ENCODE measurements around the gene SCP2.

Gene SCP2

DNA sequence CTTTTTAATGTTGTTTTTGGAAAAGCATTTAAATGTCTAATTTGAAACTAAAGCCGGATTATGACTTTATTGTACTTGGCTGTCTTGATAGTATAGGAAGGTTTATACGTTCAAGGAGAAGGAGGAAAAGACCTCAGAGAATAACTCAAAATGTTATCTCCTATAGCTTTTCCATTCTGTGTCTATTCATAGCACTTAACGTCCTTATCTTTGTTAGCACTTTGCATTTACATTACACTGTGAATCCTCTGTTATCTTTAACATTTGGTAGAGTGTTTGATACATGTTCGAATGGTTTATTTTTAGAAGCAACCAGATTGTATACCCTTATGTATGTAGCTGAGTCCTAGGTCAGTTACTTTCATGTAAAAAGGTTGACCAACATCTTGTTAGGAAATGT is 84.1 kb downstream of the SCP2 start:
- H2AK5ac ChIP-seq (ENCODE audit: low read depth, low read length): no peak overlapping the region
- H3K4me1 ChIP-seq (ENCODE audit: control insufficient read depth in 2 of 2, insufficient read depth in 1 of 2, low read depth in 1 of 2, low read length in 2 of 2): no peaks in the 10 kb centered on the region
- no peak overlapping the region for H2BK15ac ChIP-seq (ENCODE audit: low read length)
- no peak overlapping the region for H3K14ac ChIP-seq (ENCODE audit: low read length)
- no peak overlapping the region for H4K8ac ChIP-seq (ENCODE audit: low read depth, low read length)
- no peak overlapping the region for H2BK120ac ChIP-seq (ENCODE audit: low read depth, low read length)
- no peak overlapping the region for H2BK12ac ChIP-seq (ENCODE audit: low read length)
- no peak overlapping the region for H2AFZ ChIP-seq (ENCODE audit: low read length)
- H3K4ac ChIP-seq (ENCODE audit: low read length): no peak overlapping the region
- no peak overlapping the region for H3K4me3 ChIP-seq (ENCODE audit: low read length in 2 of 2)
- H4K91ac ChIP-seq (ENCODE audit: low read depth, low read length, poor library complexity): no peak overlapping the region
- H3K27ac ChIP-seq (replicated peaks; ENCODE audit: low read length): no peak overlapping the region
- no peak for DNase-seq (ENCODE audit: low spot score)
- WGBS, 2 donors (ENCODE audit: extremely low coverage in 2 of 2, insufficient read length in 2 of 2, insufficient replicate concordance in 1 of 2): no CpG with 5 or more reads among the region's 4 CpGs
- H3K36me3 ChIP-seq (replicated peaks in 1 of 2; ENCODE audit: control insufficient read depth in 2 of 2, insufficient read depth in 2 of 2, low read length in 2 of 2): no peaks in the 10 kb centered on the region
- H3K4me2 ChIP-seq (ENCODE audit: insufficient read depth, low read length, poor library complexity, severe bottlenecking): no peak overlapping the region
- no peak overlapping the region for H3K18ac ChIP-seq (ENCODE audit: low read length)
- no peak overlapping the region for H2BK5ac ChIP-seq (ENCODE audit: low read length)
- no peaks in the 10 kb centered on the region for H3K79me1 ChIP-seq (ENCODE audit: low read depth, low read length)
- H3K27me3 ChIP-seq (ENCODE audit: control insufficient read depth in 3 of 3, insufficient read depth in 3 of 3, low read depth in 1 of 3, low read length in 3 of 3): no peaks in the 10 kb centered on the region
- no peak overlapping the region for H3K9ac ChIP-seq (ENCODE audit: low read depth, low read length, poor library complexity)
- H3K9me3 ChIP-seq (replicated peaks in 1 of 2; ENCODE audit: control insufficient read depth in 2 of 2, insufficient read depth in 1 of 2, low read depth in 1 of 2, low read length in 2 of 2): no peaks in the 10 kb centered on the region
- H3K23ac ChIP-seq (ENCODE audit: low read depth, low read length, poor library complexity): no peak overlapping the region

- Histone ChIP-seq H3K79me1 (ENCODE audit: low read depth, low read length) (no peaks in the 10 kb centered on the region), H4K8ac (ENCODE audit: low read depth, low read length) (no peak overlapping the region), H3K4ac (ENCODE audit: low read length) (no peak overlapping the region), H4K91ac (ENCODE audit: low read depth, low read length, poor library complexity) (no peak overlapping the region), H3K27me3 (ENCODE audit: control insufficient read depth in 3 of 3, insufficient read depth in 3 of 3, low read depth in 1 of 3, low read length in 3 of 3) (no peaks in the 10 kb centered on the region), H2BK120ac (ENCODE audit: low read depth, low read length) (no peak overlapping the region), H2AK5ac (ENCODE audit: low read depth, low read length) (no peak overlapping the region), H3K18ac (ENCODE audit: low read length) (no peak overlapping the region), H2AFZ (ENCODE audit: low read length) (peak overlapping the region; percentile 77), H3K23ac (ENCODE audit: low read depth, low read length, poor library complexity) (no peak overlapping the region), H2BK15ac (ENCODE audit: low read length) (no peak overlapping the region), H3K4me3 (ENCODE audit: low read length in 2 of 2) (peak overlapping the region; percentile 47 to 79), H2BK5ac (ENCODE audit: low read length) (no peak overlapping the region), H3K4me1 (ENCODE audit: control insufficient read depth in 2 of 2, insufficient read depth in 1 of 2, low read depth in 1 of 2, low read length in 2 of 2) (no peaks in the 10 kb centered on the region), H3K36me3 (replicated peaks in 1 of 2; ENCODE audit: control insufficient read depth in 2 of 2, insufficient read depth in 2 of 2, low read length in 2 of 2) (no peaks in the 10 kb centered on the region), H2BK12ac (ENCODE audit: low read length) (no peak overlapping the region), H3K9ac (ENCODE audit: low read depth, low read length, poor library complexity) (no peak overlapping the region), H3K9me3 (replicated peaks in 1 of 2; ENCODE audit: control insufficient read depth in 2 of 2, insufficient read depth in 1 of 2, low read depth in 1 of 2, low read length in 2 of 2) (no peaks in the 10 kb centered on the region), H3K27ac (replicated peaks; ENCODE audit: low read length) (no peak overlapping the region), H3K4me2 (ENCODE audit: insufficient read depth, low read length, poor library complexity, severe bottlenecking) (peak overlapping the region; percentile 53), H3K14ac (ENCODE audit: low read length) (no peak overlapping the region)
- peak; percentile 65 for DNase-seq (ENCODE audit: low spot score)
- WGBS, 2 donors (ENCODE audit: extremely low coverage in 2 of 2, insufficient read length in 2 of 2, insufficient replicate concordance in 1 of 2): no CpG with 5 or more reads among the region's 9 CpGs
Observed at GRCh38 chr1:53014791-53015507, 87.9 kb downstream of the SCP2 start.

GRCh38 chr1:53015508-53015860 is 88.4 kb downstream of the SCP2 start:
- Histone ChIP-seq H4K8ac (ENCODE audit: low read depth, low read length) (no peak overlapping the region), H2BK5ac (ENCODE audit: low read length) (no peak overlapping the region), H3K9me3 (replicated peaks in 1 of 2; ENCODE audit: control insufficient read depth in 2 of 2, insufficient read depth in 1 of 2, low read depth in 1 of 2, low read length in 2 of 2) (no peaks in the 10 kb centered on the region), H3K27me3 (ENCODE audit: control insufficient read depth in 3 of 3, insufficient read depth in 3 of 3, low read depth in 1 of 3, low read length in 3 of 3) (no peaks in the 10 kb centered on the region), H3K36me3 (replicated peaks in 1 of 2; ENCODE audit: control insufficient read depth in 2 of 2, insufficient read depth in 2 of 2, low read length in 2 of 2) (no peaks in the 10 kb centered on the region), H2AFZ (ENCODE audit: low read length) (peak overlapping the region; percentile 77), H3K79me1 (ENCODE audit: low read depth, low read length) (no peaks in the 10 kb centered on the region), H3K4me1 (ENCODE audit: control insufficient read depth in 2 of 2, insufficient read depth in 1 of 2, low read depth in 1 of 2, low read length in 2 of 2) (no peaks in the 10 kb centered on the region), H2BK15ac (ENCODE audit: low read length) (no peak overlapping the region), H2BK12ac (ENCODE audit: low read length) (no peak overlapping the region), H3K27ac (replicated peaks; ENCODE audit: low read length) (no peak overlapping the region), H3K4me2 (ENCODE audit: insufficient read depth, low read length, poor library complexity, severe bottlenecking) (peak overlapping the region; percentile 53), H2BK120ac (ENCODE audit: low read depth, low read length) (no peak overlapping the region), H3K9ac (ENCODE audit: low read depth, low read length, poor library complexity) (no peak overlapping the region), H2AK5ac (ENCODE audit: low read depth, low read length) (no peak overlapping the region), H3K14ac (ENCODE audit: low read length) (no peak overlapping the region), H3K23ac (ENCODE audit: low read depth, low read length, poor library complexity) (no peak overlapping the region), H3K4me3 (ENCODE audit: low read length in 2 of 2) (peak overlapping the region; percentile 47 to 65), H3K4ac (ENCODE audit: low read length) (no peak overlapping the region), H4K91ac (ENCODE audit: low read depth, low read length, poor library complexity) (no peak overlapping the region), H3K18ac (ENCODE audit: low read length) (no peak overlapping the region)
- DNase-seq (ENCODE audit: low spot score): no peak
- no CpG with 5 or more reads among the region's 3 CpGs for WGBS, 2 donors (ENCODE audit: extremely low coverage in 2 of 2, insufficient read length in 2 of 2, insufficient replicate concordance in 1 of 2)

DNA sequence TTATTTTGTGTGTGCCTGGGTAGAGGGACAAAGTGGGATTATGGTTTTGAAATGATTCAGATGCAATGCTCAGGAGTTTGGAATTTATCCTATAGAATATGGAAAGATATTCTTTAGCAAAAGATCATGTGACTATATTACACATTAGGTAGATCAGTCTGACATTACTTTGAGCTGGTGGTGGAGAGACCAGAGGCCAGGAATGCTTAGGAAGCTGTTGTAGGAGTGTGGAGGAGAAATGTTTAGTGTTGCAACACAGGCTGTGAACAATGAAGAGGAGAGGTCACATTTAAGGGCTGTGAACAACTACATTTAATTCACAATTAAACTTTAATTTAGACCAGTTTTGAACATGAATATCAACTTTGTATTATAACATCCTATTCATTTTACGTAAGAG is 89.6 kb downstream of the SCP2 start:
- Histone ChIP-seq H4K8ac (ENCODE audit: low read depth, low read length) (no peak overlapping the region), H3K14ac (ENCODE audit: low read length) (no peak overlapping the region), H3K4me2 (ENCODE audit: insufficient read depth, low read length, poor library complexity, severe bottlenecking) (no peak overlapping the region), H2AFZ (ENCODE audit: low read length) (no peak overlapping the region), H3K18ac (ENCODE audit: low read length) (no peak overlapping the region), H3K4me1 (ENCODE audit: control insufficient read depth in 2 of 2, insufficient read depth in 1 of 2, low read depth in 1 of 2, low read length in 2 of 2) (no peaks in the 10 kb centered on the region), H3K79me1 (ENCODE audit: low read depth, low read length) (no peaks in the 10 kb centered on the region), H4K91ac (ENCODE audit: low read depth, low read length, poor library complexity) (no peak overlapping the region), H3K9me3 (replicated peaks in 1 of 2; ENCODE audit: control insufficient read depth in 2 of 2, insufficient read depth in 1 of 2, low read depth in 1 of 2, low read length in 2 of 2) (no peaks in the 10 kb centered on the region), H3K27me3 (ENCODE audit: control insufficient read depth in 3 of 3, insufficient read depth in 3 of 3, low read depth in 1 of 3, low read length in 3 of 3) (no peaks in the 10 kb centered on the region), H2BK12ac (ENCODE audit: low read length) (no peak overlapping the region), H3K23ac (ENCODE audit: low read depth, low read length, poor library complexity) (no peak overlapping the region), H2BK5ac (ENCODE audit: low read length) (no peak overlapping the region), H2BK120ac (ENCODE audit: low read depth, low read length) (no peak overlapping the region), H2BK15ac (ENCODE audit: low read length) (no peak overlapping the region), H3K4ac (ENCODE audit: low read length) (no peak overlapping the region), H3K9ac (ENCODE audit: low read depth, low read length, poor library complexity) (no peak overlapping the region), H2AK5ac (ENCODE audit: low read depth, low read length) (no peak overlapping the region), H3K36me3 (replicated peaks in 1 of 2; ENCODE audit: control insufficient read depth in 2 of 2, insufficient read depth in 2 of 2, low read length in 2 of 2) (no peaks in the 10 kb centered on the region), H3K27ac (replicated peaks; ENCODE audit: low read length) (no peak overlapping the region), H3K4me3 (ENCODE audit: low read length in 2 of 2) (no peak overlapping the region)
- no CpG with 5 or more reads among the region's 1 CpG for WGBS, 2 donors (ENCODE audit: extremely low coverage in 2 of 2, insufficient read length in 2 of 2, insufficient replicate concordance in 1 of 2)
- no peak for DNase-seq (ENCODE audit: low spot score)

Data from neuronal stem cell (in vitro differentiated cells).